ENCODE data around the gene GRIK1.

DNA sequence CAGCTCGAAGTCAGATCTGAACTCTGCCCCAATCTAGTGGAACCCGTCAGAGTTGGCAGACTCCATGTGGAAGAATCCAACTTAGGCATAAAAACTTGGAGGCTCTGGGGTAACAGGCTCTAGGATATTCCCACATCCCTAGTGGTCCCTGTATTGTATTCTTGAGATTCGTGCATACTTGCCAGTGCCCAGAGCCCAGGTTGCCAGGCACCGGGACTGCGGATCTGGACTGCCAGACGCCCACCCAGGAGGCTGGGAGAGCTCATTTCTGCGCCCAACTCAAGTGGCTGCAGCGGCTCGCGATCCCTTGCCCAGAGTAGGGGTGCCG, 1.1 kb downstream of the GRIK1 start:
- TF ChIP-seq, protein P1, sequence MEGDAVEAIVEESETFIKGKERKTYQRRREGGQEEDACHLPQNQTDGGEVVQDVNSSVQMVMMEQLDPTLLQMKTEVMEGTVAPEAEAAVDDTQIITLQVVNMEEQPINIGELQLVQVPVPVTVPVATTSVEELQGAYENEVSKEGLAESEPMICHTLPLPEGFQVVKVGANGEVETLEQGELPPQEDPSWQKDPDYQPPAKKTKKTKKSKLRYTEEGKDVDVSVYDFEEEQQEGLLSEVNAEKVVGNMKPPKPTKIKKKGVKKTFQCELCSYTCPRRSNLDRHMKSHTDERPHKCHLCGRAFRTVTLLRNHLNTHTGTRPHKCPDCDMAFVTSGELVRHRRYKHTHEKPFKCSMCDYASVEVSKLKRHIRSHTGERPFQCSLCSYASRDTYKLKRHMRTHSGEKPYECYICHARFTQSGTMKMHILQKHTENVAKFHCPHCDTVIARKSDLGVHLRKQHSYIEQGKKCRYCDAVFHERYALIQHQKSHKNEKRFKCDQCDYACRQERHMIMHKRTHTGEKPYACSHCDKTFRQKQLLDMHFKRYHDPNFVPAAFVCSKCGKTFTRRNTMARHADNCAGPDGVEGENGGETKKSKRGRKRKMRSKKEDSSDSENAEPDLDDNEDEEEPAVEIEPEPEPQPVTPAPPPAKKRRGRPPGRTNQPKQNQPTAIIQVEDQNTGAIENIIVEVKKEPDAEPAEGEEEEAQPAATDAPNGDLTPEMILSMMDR (conservative IDR thresholded peaks at IDR 0.05 in 1 of 2, IDR thresholded peaks at IDR 0.05 in 1 of 2; ENCODE audit: extremely low read depth in 1 of 2, insufficient read depth in 1 of 2, low read depth in 1 of 2, low read length in 2 of 2) = no peak
- peak; percentile 19 for TF ChIP-seq EZH2 (IDR thresholded peaks at IDR 0.05; ENCODE audit: borderline replicate concordance, low read length)
